ENCODE measurements around the gene CREB1.

DNA sequence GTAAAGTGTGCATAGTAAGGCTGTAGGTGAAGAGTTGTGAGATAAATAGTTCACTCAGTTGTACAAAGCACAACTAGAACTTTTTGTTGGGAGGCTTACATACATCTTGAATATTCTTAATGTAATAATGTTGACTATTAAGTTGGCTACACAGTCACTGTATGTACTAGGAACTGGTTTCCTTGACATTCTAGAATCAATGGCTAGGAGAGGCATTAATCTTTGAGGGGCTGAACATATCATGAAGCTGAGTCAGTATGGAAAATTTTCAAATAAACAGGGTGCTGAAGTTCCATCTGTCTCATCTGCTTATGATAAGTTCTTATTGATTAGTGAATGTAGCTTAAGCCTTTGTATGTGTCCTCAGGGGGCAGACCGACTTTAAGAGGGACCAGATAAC lies 72.0 kb downstream of the CREB1 start:
- TF ChIP-seq ZNF24 (tag by site-specific recombination; IDR thresholded peaks at IDR 0.05) (no peak), ZNF132 (tag by site-specific recombination; IDR thresholded peaks at IDR 0.05; ENCODE audit: borderline replicate concordance) (no peak), ZNF555 (tag by site-specific recombination; conservative IDR thresholded peaks at IDR 0.05) (no peak), ZNF10 (tag by site-specific recombination; IDR thresholded peaks at IDR 0.05) (no peak), KLF10 (tag by site-specific recombination; IDR thresholded peaks at IDR 0.05) (no peak)
- TF ChIP-seq, protein P1, sequence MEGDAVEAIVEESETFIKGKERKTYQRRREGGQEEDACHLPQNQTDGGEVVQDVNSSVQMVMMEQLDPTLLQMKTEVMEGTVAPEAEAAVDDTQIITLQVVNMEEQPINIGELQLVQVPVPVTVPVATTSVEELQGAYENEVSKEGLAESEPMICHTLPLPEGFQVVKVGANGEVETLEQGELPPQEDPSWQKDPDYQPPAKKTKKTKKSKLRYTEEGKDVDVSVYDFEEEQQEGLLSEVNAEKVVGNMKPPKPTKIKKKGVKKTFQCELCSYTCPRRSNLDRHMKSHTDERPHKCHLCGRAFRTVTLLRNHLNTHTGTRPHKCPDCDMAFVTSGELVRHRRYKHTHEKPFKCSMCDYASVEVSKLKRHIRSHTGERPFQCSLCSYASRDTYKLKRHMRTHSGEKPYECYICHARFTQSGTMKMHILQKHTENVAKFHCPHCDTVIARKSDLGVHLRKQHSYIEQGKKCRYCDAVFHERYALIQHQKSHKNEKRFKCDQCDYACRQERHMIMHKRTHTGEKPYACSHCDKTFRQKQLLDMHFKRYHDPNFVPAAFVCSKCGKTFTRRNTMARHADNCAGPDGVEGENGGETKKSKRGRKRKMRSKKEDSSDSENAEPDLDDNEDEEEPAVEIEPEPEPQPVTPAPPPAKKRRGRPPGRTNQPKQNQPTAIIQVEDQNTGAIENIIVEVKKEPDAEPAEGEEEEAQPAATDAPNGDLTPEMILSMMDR (tag by site-specific recombination; IDR thresholded peaks at IDR 0.05), result no peak

Data from HEK293 (cell line).